H1 (cell line): ENCODE results near the gene LLGL1. TPM values are rescaled to one million over a fixed set of nuclear protein-coding genes. Genes with fewer than 3 reads are reported as not detected.

Experiments used
- CTCF ChIA-PET: fragments of 300-600 bp; sonication (Branson Sonifier 250); formaldehyde crosslinking; loops from one replicate; lab custom pipeline; 2021; ENCODE audit not compliant: partially characterized antibody; lab: Charles Lee
- POLR2A ChIA-PET: fragments of 300-600 bp; sonication (Branson Sonifier 250); formaldehyde crosslinking; loops from one replicate; lab custom pipeline; 2021; ENCODE audit warnings: inconsistent platforms; ENCODE audit not compliant: partially characterized antibody; lab: Charles Lee
- DNase-seq, 2 experiments: peaks; one replicate each; pipeline versions ENCODE4 v3.0.0 to v3.0.0-alpha.2; 2010 to 2022; ENCODE audit warnings: low spot score in 2 of 2, low read depth in 1 of 2, mixed read lengths in 1 of 2
- FAIRE-seq: peaks from 2 replicates; lab custom pipeline; 2011; peaks lifted over from hg19 to GRCh38; lab: Jason Lieb, UNC
- H2AFZ ChIP-seq: 2 replicates; pipeline ENCODE4 v1.8.1; 2012; ENCODE audit warnings: low read length, inconsistent platforms
- H2AK5ac ChIP-seq: 2 replicates; pipeline ENCODE4 v1.6.1; 2013; ENCODE audit warnings: low read depth, low read length
- H2BK120ac ChIP-seq: replicated peaks from 2 replicates; pipeline ENCODE3; 2013; ENCODE audit warnings: low read depth, low read length, inconsistent platforms
- H2BK12ac ChIP-seq: 2 replicates; pipeline ENCODE4 v1.6.1; 2013; ENCODE audit warnings: low read depth, low read length
- H2BK15ac ChIP-seq: 2 replicates; pipeline ENCODE4 v1.6.1; 2013; ENCODE audit warnings: low read length
- H2BK20ac ChIP-seq: 2 replicates; pipeline ENCODE4 v1.6.1; 2013; ENCODE audit warnings: low read length
- H2BK5ac ChIP-seq: 2 replicates; pipeline ENCODE4 v1.6.1; 2013; ENCODE audit warnings: low read depth, low read length
- H3K14ac ChIP-seq: 2 replicates; pipeline ENCODE4 v1.6.1; 2013; ENCODE audit warnings: inconsistent platforms; ENCODE audit not compliant: insufficient read length
- H3K18ac ChIP-seq: 2 replicates; pipeline ENCODE4 v1.6.1; 2013; ENCODE audit warnings: low read length; ENCODE audit errors: extremely low read depth
- H3K23ac ChIP-seq: 2 replicates; pipeline ENCODE4 v1.6.1; 2013; ENCODE audit warnings: inconsistent platforms; ENCODE audit not compliant: insufficient read length
- H3K23me2 ChIP-seq: 2 replicates; pipeline ENCODE4 v1.6.1; 2013; ENCODE audit warnings: low read depth, low read length
- H3K27ac ChIP-seq: 2 replicates; pipeline ENCODE4 v1.6.1; 2011; ENCODE audit warnings: low read depth, low read length, inconsistent platforms
- H3K27me3 ChIP-seq, 4 experiments: replicated peaks in 1 of 4; 1 replicate in 1 of 4; 2 replicates in 3 of 4; pipeline versions ENCODE4 v1.6.1 to v1.8.1; 2011 to 2013; ENCODE audit warnings: low read length in 3 of 4, mild to moderate bottlenecking in 3 of 4, inconsistent platforms in 2 of 4, mixed read lengths in 2 of 4, moderate library complexity in 1 of 4; ENCODE audit not compliant: control insufficient read depth in 3 of 4, insufficient read depth in 3 of 4; ENCODE audit errors: extremely low read depth in 1 of 4
- H3K36me3 ChIP-seq, 4 experiments: 2 replicates each; pipeline versions ENCODE4 v1.6.1 to v1.8.1; 2011 to 2013; ENCODE audit warnings: mild to moderate bottlenecking in 4 of 4, low read length in 3 of 4, moderate library complexity in 2 of 4, control low read depth in 1 of 4, inconsistent platforms in 1 of 4; ENCODE audit not compliant: insufficient read depth in 4 of 4, control insufficient read depth in 2 of 4
- H3K4ac ChIP-seq: replicated peaks from 2 replicates; pipeline ENCODE3; 2013; ENCODE audit warnings: low read length, low read depth, mixed read lengths, inconsistent platforms; ENCODE audit not compliant: insufficient read length
- H3K4me1 ChIP-seq, 4 experiments: replicated peaks in 1 of 4; 1 replicate in 1 of 4; 2 replicates in 3 of 4; pipeline versions ENCODE4 v1.6.1 to v1.8.1; 2011 to 2013; ENCODE audit warnings: low read length in 3 of 4, inconsistent platforms in 2 of 4, mixed read lengths in 1 of 4; ENCODE audit not compliant: insufficient read depth in 4 of 4, control insufficient read depth in 3 of 4
- H3K4me2 ChIP-seq, 2 experiments: 2 replicates each; pipeline versions ENCODE4 v1.6.1 to v1.8.1; 2011 to 2013; ENCODE audit warnings: low read depth in 2 of 2, low read length in 2 of 2, control low read depth in 1 of 2, inconsistent platforms in 1 of 2, mild to moderate bottlenecking in 1 of 2; ENCODE audit not compliant: insufficient read depth in 1 of 2
- H3K4me3 ChIP-seq, 4 experiments: fragments of 200-600, 300-600 bp in 1 of 4; sonication (generic), shearing (Covaris generic), sonication (Bioruptor Twin) in 1 of 4; 2 replicates each; pipeline versions ENCODE4 v1.5.1 to v1.8.1; 2011 to 2016; ENCODE audit warnings: low read length in 4 of 4, low read depth in 3 of 4, control low read depth in 2 of 4, inconsistent platforms in 2 of 4, mild to moderate bottlenecking in 2 of 4, mixed read lengths in 1 of 4, moderate library complexity in 1 of 4; ENCODE audit not compliant: insufficient read depth in 2 of 4; ENCODE audit errors: extremely low read depth in 1 of 4
- H3K56ac ChIP-seq: replicated peaks from 2 replicates; pipeline ENCODE3; 2013; ENCODE audit warnings: low read depth, mild to moderate bottlenecking, mixed read lengths, low read length, inconsistent platforms; ENCODE audit not compliant: insufficient read length
- H3K79me1 ChIP-seq: 2 replicates; pipeline ENCODE4 v1.6.1; 2013; ENCODE audit warnings: low read depth, low read length, control low read depth
- H3K79me2 ChIP-seq, 2 experiments: 2 replicates each; pipeline versions ENCODE4 v1.6.1 to v1.8.1; 2012 to 2013; ENCODE audit warnings: low read length in 2 of 2, mild to moderate bottlenecking in 2 of 2, inconsistent platforms in 1 of 2; ENCODE audit not compliant: insufficient read depth in 2 of 2, control insufficient read depth in 1 of 2
- H3K9ac ChIP-seq, 4 experiments: replicated peaks in 1 of 4; 1 replicate in 1 of 4; 2 replicates in 3 of 4; pipeline versions ENCODE4 v1.6.1 to v1.8.1; 2011 to 2013; ENCODE audit warnings: low read depth in 3 of 4, low read length in 3 of 4, control low read depth in 2 of 4, mild to moderate bottlenecking in 2 of 4, moderate library complexity in 2 of 4, inconsistent platforms in 1 of 4; ENCODE audit errors: extremely low read depth in 1 of 4
- H3K9me3 ChIP-seq, 2 experiments: 2 replicates each; pipeline versions ENCODE4 v1.6.1 to v1.8.1; 2012 to 2013; ENCODE audit warnings: mild to moderate bottlenecking in 2 of 2, moderate library complexity in 2 of 2, control low read depth in 1 of 2, inconsistent platforms in 1 of 2, low read depth in 1 of 2, low read length in 1 of 2, mixed read lengths in 1 of 2; ENCODE audit not compliant: insufficient read depth in 2 of 2
- H4K20me1 ChIP-seq, 2 experiments: replicated peaks in 1 of 2; 2 replicates each; pipeline versions ENCODE3 to v1.8.1; 2011 to 2013; ENCODE audit warnings: inconsistent platforms in 2 of 2, low read length in 2 of 2, mild to moderate bottlenecking in 1 of 2; ENCODE audit not compliant: insufficient read depth in 2 of 2, control insufficient read depth in 1 of 2
- H4K5ac ChIP-seq: 2 replicates; pipeline ENCODE4 v1.6.1; 2013; ENCODE audit warnings: low read length, low read depth, mixed read lengths, inconsistent platforms; ENCODE audit not compliant: insufficient read length
- H4K8ac ChIP-seq: 2 replicates; pipeline ENCODE4 v1.8.0; 2013; ENCODE audit warnings: mild to moderate bottlenecking, moderate library complexity, low read length, inconsistent platforms; ENCODE audit not compliant: insufficient read depth; ENCODE audit errors: extremely low read depth
- H4K91ac ChIP-seq: replicated peaks from 2 replicates; pipeline ENCODE3; 2013; ENCODE audit warnings: low read length, mixed read lengths, inconsistent platforms; ENCODE audit not compliant: insufficient read length
- CREB1 ChIP-seq: IDR thresholded peaks from 2 replicates; pipeline ENCODE4 v1.6.1; 2012; ENCODE audit warnings: inconsistent platforms
- CTBP2 ChIP-seq: IDR thresholded peaks from 2 replicates; pipeline ENCODE4 v1.7.0; 2011; ENCODE audit warnings: borderline replicate concordance, mild to moderate bottlenecking, moderate library complexity, mixed read lengths, low read length; ENCODE audit not compliant: insufficient read depth, insufficient read length
- KDM4A ChIP-seq: IDR thresholded peaks from one replicate; pipeline ENCODE4 v1.7.1; 2012; ENCODE audit warnings: low read depth, mild to moderate bottlenecking, moderate library complexity, low read length, inconsistent platforms; ENCODE audit not compliant: severe bottlenecking
- SIN3A ChIP-seq, 2 experiments: IDR thresholded peaks in 1 of 2; conservative IDR thresholded peaks in 1 of 2; 2 replicates each; pipeline ENCODE4 v1.6.1; 2011 to 2012; ENCODE audit warnings: low read length in 2 of 2, improper control_type of control experiment in 1 of 2, low read depth in 1 of 2, mild to moderate bottlenecking in 1 of 2
- SRF ChIP-seq: IDR thresholded peaks from 2 replicates; pipeline ENCODE4 v1.6.1; 2011; ENCODE audit warnings: mild to moderate bottlenecking, low read depth, low read length, moderate library complexity
- TAF1 ChIP-seq: IDR thresholded peaks from 2 replicates; pipeline ENCODE4 v1.6.1; 2011; ENCODE audit warnings: mild to moderate bottlenecking, low read depth, low read length
- WGBS, 2 experiments: shearing (Covaris generic) in 1 of 2; methylation state at CpG; one replicate each; pipeline versions ENCODE4 v1.1.6 to v1.1.7; 2013 to 2015; ENCODE audit warnings: low lambda C conversion rate in 2 of 2, mixed read lengths in 2 of 2, inconsistent platforms in 1 of 2, low coverage in 1 of 2, missing lambda C conversion rate in 1 of 2; ENCODE audit not compliant: insufficient replicate concordance in 2 of 2, insufficient coverage in 1 of 2, insufficient read length in 1 of 2; ENCODE audit errors: extremely low coverage in 1 of 2, missing lambda C conversion rate in 1 of 2; 5-methylcytosine and 5-hydroxymethylcytosine counted together
- polyA plus RNA-seq, 7 experiments: library from polyadenylated mRNA; depleted of rRNA in 3 of 7; stranded (reverse) in 5 of 7; unstranded in 2 of 7; fragments of >200 nt in 5 of 7; fragments of 200-250 nt in 2 of 7; gene quantifications; 1 replicate in 5 of 7; 2 replicates in 1 of 7; 4 replicates in 1 of 7; pipeline versions ENCODE4 v1.2.1 to v1.2.3, GENCODE V29; 2011 to 2013; ENCODE audit warnings: missing spikeins in 2 of 7, mixed read lengths in 2 of 7
- total RNA-seq: library from RNA; stranded (reverse); fragmentation: NEBNext Ultra II Directional; extraction: Animal tissue kit (Norgen Biotek cat#: 25700); gene quantifications from 2 replicates; pipeline ENCODE4 v1.2.1, GENCODE V29; 2021
- TF ChIP-seq, protein P1 (sequence below): IDR thresholded peaks from 2 replicates; pipeline ENCODE4 v1.6.1; 2011; ENCODE audit warnings: low read depth, mild to moderate bottlenecking, low read length; ENCODE audit not compliant: insufficient read depth

The LLGL1 gene
- total and polyA plus RNA-seq, 2 of the 8 experiments (the other 6 are each of a cell fraction or from before 2014, with no cell fraction given), result 71.3 to 107 TPM

DNA sequence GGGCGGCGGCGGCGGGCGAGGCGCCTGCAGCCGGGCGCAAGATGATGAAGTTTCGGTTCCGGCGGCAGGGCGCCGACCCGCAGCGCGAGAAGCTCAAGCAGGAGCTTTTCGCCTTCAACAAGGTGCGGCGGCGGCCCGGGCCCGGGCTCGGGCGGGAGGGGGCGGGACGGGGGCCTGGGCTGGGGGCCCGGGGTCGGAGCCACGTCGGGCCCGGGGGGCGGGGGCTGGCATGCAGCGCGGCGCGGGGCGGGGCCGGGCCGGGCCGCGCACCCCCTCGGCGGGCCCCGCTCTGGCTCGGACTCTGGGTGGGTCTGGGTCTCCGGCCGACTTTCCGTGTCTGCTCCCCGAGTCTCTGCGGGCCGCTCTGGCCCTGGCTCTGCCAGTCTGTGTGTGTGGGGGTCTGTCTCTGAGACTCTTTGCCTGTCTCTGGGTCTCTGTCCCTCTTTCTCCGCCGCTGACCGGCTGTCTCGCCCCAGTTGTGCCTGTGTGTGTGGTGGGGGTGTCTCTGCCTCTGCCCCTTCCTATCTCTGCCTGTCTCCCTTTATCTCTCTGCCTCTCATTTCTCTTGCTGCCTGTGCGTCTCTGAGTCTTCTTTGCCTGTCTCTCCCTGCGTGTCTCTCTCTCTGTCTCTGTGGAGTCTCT is 328 bp downstream of the LLGL1 start:
- H3K9ac ChIP-seq, result peak overlapping the region; percentile 56 to 87 (median 74)
- no peak overlapping the region; the same call in 1 of the 2 replicates for H2BK12ac ChIP-seq
- H3K4ac ChIP-seq, result peak overlapping the region; percentile 92
- CTCF ChIA-PET, result interaction anchor here (0.6 to 8.4 kb wide), 5 partner anchors 10 to 49 kb away, joined by 3 to 76 read pairs (median 5); no protein-coding TSS in a partner anchor
- peak overlapping the region; percentile 84 to 95 for H3K4me2 ChIP-seq
- peaks cover 0 to 18% (median 10%) of the 10 kb centered on the region in 4 experiments; a peak in 6 of 7 replicates for H3K4me1 ChIP-seq
- no peak overlapping the region for H3K27ac ChIP-seq
- H4K8ac ChIP-seq, result 0 out of 2 replicates have a peak overlapping the region, but pooled peaks have one; percentile 57
- H4K5ac ChIP-seq, result peak overlapping the region; percentile 49
- 0 out of 2 replicates have a peak, but pooled peaks have one; percentile 7 for TF ChIP-seq TAF1
- 0 out of 4 replicates have a peak, but pooled peaks have one; percentile 9 to 47 for TF ChIP-seq SIN3A (conservative IDR thresholded peaks at IDR 0.05 in 1 of 2, IDR thresholded peaks at IDR 0.05 in 1 of 2; ENCODE audit: low read depth in 1 of 2, low read length in 2 of 2)
- peak; percentile 70 for TF ChIP-seq KDM4A
- no peak for TF ChIP-seq SRF
- TF ChIP-seq, protein P1, sequence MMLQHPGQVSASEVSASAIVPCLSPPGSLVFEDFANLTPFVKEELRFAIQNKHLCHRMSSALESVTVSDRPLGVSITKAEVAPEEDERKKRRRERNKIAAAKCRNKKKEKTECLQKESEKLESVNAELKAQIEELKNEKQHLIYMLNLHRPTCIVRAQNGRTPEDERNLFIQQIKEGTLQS, result peak; percentile 13; the same call in 1 of the 2 replicates
- TF ChIP-seq CTBP2, result no peak
- peak; percentile 87 for TF ChIP-seq CREB1
- TF ChIP-seq, all 59 proteins: peak for 5
- H3K9me3 ChIP-seq, result no peaks in the 10 kb centered on the region
- peaks cover 13 to 24% of the 10 kb centered on the region in 2 experiments for H4K20me1 ChIP-seq
- peaks cover 13% of the 10 kb centered on the region for H3K23me2 ChIP-seq
- peaks cover 8 to 50% of the 10 kb centered on the region in 2 experiments for H3K79me2 ChIP-seq
- no peaks in the 10 kb centered on the region for H3K27me3 ChIP-seq
- peak overlapping the region; percentile 83 to 98 (median 87) for H3K4me3 ChIP-seq
- peak overlapping the region; percentile 70 for H3K56ac ChIP-seq
- no peak overlapping the region for H2BK15ac ChIP-seq
- H4K91ac ChIP-seq, result no peak overlapping the region
- no peak for FAIRE-seq
- H3K18ac ChIP-seq, result no peak overlapping the region
- POLR2A ChIA-PET, result interaction anchor here (0.6 to 2.8 kb wide), 9 partner anchors 10 to 89 kb away, joined by 3 to 22 read pairs (median 4); partner anchors contain the start of genes ALKBH5 and TOP3A
- H2AK5ac ChIP-seq, result peak overlapping the region; percentile 75; the same call in 1 of the 2 replicates
- peak overlapping the region; percentile 40 for H3K14ac ChIP-seq
- peak overlapping the region; percentile 3 for H3K23ac ChIP-seq
- no peak overlapping the region for H2BK120ac ChIP-seq
- H2AFZ ChIP-seq, result no peak overlapping the region
- H2BK5ac ChIP-seq, result no peak overlapping the region
- H3K79me1 ChIP-seq, result peaks cover 39% of the 10 kb centered on the region
- 2% methylated on average over 34 of the region's 57 CpGs; no CpG with 5 or more reads in 1 of the 2 experiments for WGBS, 2 experiments
- H3K36me3 ChIP-seq, result no peaks in the 10 kb centered on the region
- no peak overlapping the region for H2BK20ac ChIP-seq
- DNase-seq, result peak in 1 of 2 experiments; percentile 61
